RWPE2 (cell line): Measurements from ENCODE around the gene C15orf39.
A peak's percentile ranks its signal among the peaks of the same experiment; 100 is the strongest.

Experiments
- ATAC-seq: fragments of 200-7000 bp; cut with Tn5 transposase; 3 replicates; pipeline ENCODE4 v1.9.1; 2021; ENCODE audit warnings: low read depth
- DNase-seq: peaks from one replicate; pipeline ENCODE4 v3.0.0-alpha.2; 2020; ENCODE audit warnings: low spot score
- H3K27ac ChIP-seq: fragments of 450-650 bp; 2 replicates; pipeline ENCODE4 v1.5.1; 2017; ENCODE audit warnings: mild to moderate bottlenecking; ENCODE audit not compliant: poor library complexity, severe bottlenecking
- H3K27me3 ChIP-seq: fragments of 250-450 bp; sonication (Bioruptor Pico); 2 replicates; pipeline ENCODE4 v1.5.1; 2021; ENCODE audit warnings: mild to moderate bottlenecking, moderate library complexity; ENCODE audit not compliant: insufficient read depth, poor library complexity, severe bottlenecking
- H3K36me3 ChIP-seq: fragments of 250-450 bp; sonication (Bioruptor Pico); 2 replicates; pipeline ENCODE4 v1.5.1; 2020; ENCODE audit warnings: low read depth, mild to moderate bottlenecking, moderate library complexity
- H3K4me1 ChIP-seq: fragments of 250-450 bp; sonication (Bioruptor Pico); 2 replicates; pipeline ENCODE4 v1.5.1; 2021; ENCODE audit warnings: mild to moderate bottlenecking, moderate library complexity; ENCODE audit not compliant: insufficient read depth, poor library complexity, severe bottlenecking
- H3K4me3 ChIP-seq: fragments of 250-450 bp; sonication (Bioruptor Pico); 2 replicates; pipeline ENCODE4 v1.5.1; 2021; ENCODE audit warnings: mild to moderate bottlenecking, moderate library complexity; ENCODE audit not compliant: severe bottlenecking
- H3K9me3 ChIP-seq: fragments of 250-450 bp; sonication (Bioruptor Pico); 2 replicates; pipeline ENCODE4 v1.5.1; 2021; ENCODE audit warnings: mild to moderate bottlenecking, moderate library complexity; ENCODE audit not compliant: severe bottlenecking
- TF ChIP-seq, protein P1 (sequence below): fragments of 450-650 bp; IDR thresholded peaks from one replicate; pipeline ENCODE4 v1.5.1; 2017; ENCODE audit warnings: mild to moderate bottlenecking, moderate library complexity; ENCODE audit not compliant: poor library complexity, severe bottlenecking

Gene C15orf39

GRCh38 chr15:75209289-75209676 is 7.6 kb downstream of the C15orf39 start:
- no peaks in the 10 kb centered on the region for H3K9me3 ChIP-seq
- ATAC-seq: no peak
- TF ChIP-seq, protein P1, sequence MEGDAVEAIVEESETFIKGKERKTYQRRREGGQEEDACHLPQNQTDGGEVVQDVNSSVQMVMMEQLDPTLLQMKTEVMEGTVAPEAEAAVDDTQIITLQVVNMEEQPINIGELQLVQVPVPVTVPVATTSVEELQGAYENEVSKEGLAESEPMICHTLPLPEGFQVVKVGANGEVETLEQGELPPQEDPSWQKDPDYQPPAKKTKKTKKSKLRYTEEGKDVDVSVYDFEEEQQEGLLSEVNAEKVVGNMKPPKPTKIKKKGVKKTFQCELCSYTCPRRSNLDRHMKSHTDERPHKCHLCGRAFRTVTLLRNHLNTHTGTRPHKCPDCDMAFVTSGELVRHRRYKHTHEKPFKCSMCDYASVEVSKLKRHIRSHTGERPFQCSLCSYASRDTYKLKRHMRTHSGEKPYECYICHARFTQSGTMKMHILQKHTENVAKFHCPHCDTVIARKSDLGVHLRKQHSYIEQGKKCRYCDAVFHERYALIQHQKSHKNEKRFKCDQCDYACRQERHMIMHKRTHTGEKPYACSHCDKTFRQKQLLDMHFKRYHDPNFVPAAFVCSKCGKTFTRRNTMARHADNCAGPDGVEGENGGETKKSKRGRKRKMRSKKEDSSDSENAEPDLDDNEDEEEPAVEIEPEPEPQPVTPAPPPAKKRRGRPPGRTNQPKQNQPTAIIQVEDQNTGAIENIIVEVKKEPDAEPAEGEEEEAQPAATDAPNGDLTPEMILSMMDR: no peak
- H3K36me3 ChIP-seq: peaks cover 65% of the 10 kb centered on the region
- no peak overlapping the region for H3K4me3 ChIP-seq
- no peaks in the 10 kb centered on the region for H3K27me3 ChIP-seq
- no peak overlapping the region for H3K27ac ChIP-seq
- no peak for DNase-seq
- H3K4me1 ChIP-seq: peaks cover 3% of the 10 kb centered on the region

- Histone ChIP-seq H3K27me3 (no peaks in the 10 kb centered on the region), H3K27ac (no peak overlapping the region), H3K36me3 (peaks cover 55% of the 10 kb centered on the region), H3K9me3 (no peaks in the 10 kb centered on the region), H3K4me1 (no peaks in the 10 kb centered on the region), H3K4me3 (no peak overlapping the region)
- no peak for DNase-seq
- ATAC-seq: no peak
- TF ChIP-seq, protein P1: no peak
These were observed 9.1 kb downstream of the C15orf39 start for GRCh38 chr15:75210811-75211230.

DNA sequence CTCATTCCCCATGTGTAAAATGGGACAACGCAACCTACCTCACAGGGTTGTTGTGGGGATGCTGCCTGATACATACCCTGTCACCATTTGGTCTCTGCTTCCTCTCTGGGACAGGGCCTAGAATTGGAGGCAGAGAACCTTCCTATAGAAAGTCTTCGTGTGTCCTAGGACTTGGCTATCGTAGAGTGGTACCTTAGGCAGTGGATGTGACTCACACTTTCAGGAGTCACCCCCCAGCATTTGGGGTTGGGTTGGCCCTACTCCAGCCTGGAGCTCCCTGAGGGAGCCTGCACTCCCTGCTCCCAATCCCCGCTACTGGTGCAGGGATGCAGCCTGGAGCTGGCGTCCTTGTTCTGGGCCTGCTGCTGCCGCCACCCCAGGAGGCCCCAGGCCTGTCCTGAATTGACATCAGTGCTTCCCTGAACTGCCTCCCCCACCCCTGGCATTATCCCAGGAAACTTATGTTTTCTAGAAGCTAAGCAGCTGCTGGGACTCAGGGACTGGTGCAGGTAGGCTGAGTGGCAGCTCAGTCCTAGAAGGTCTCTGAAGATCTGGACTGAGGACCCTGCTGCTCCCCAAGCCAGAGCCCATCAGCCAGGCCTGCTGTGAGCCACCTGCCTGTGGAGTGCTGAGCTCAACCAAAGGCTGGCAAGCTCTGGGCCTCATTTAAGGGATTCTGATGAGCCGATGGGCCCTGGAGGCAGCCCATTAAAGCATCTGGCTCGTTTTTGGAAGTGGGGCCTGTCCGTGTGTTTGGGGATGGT is 9.9 kb downstream of the C15orf39 start:
- H3K4me1 ChIP-seq: no peaks in the 10 kb centered on the region
- ATAC-seq (peak; percentile 6; the same call in 2 of the 3 replicates), DNase-seq (no peak)
- H3K9me3 ChIP-seq: no peaks in the 10 kb centered on the region
- H3K36me3 ChIP-seq: peaks cover 55% of the 10 kb centered on the region
- no peaks in the 10 kb centered on the region for H3K27me3 ChIP-seq
- H3K4me3 ChIP-seq: no peak overlapping the region
- TF ChIP-seq, protein P1: no peak
- no peak overlapping the region for H3K27ac ChIP-seq

DNA sequence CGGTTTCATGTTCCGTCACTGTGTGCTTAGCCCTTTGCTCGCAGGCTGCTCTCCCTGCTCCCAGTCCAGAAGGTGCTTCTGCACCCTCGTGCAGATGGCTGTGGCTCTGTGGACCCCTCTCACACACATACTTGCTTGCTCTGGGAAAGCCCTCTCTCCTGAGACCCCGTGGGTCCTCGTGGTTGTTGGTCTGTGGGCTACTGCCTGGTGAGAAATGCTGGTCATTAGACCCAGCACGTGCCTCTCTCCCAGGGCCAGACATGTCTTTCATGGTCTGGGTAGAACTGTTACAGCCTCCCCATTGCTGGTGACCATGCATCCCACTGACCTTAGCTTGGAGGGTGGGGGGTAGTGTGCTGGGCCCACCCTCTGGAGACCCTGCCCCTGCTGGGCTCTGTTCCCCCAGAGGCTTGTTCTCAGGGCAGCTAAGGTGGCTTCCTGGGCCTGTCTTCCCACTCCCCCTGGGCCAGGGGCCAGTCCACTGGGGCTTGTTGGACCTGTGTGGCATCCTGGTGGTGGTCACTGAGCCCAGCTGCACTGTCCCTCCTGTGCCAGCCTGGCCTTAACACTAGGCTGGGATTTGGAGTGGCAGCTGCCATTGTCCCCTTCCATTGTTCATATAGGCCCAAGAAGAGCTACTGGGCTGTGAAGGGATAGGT is 10.6 kb downstream of the C15orf39 start:
- ATAC-seq (no peak), DNase-seq (no peak)
- Histone ChIP-seq H3K36me3 (peaks cover 55% of the 10 kb centered on the region), H3K9me3 (no peaks in the 10 kb centered on the region), H3K27ac (no peak overlapping the region), H3K4me3 (no peak overlapping the region), H3K4me1 (no peaks in the 10 kb centered on the region), H3K27me3 (no peaks in the 10 kb centered on the region)
- TF ChIP-seq, protein P1: no peak
